ENCODE results near the gene TMEM208.

TMEM208 gene

GRCh38 chr16:67252609-67253497, 25.9 kb downstream of the TMEM208 start:
- DNase-seq = no peak

- DNase-seq = no peak
Measured at GRCh38 chr16:67254801-67255552, 28.0 kb downstream of the TMEM208 start.

- DNase-seq = no peak
Measured at GRCh38 chr16:67255553-67256221, 28.8 kb downstream of the TMEM208 start.

GRCh38 chr16:67256701-67257230, 29.8 kb downstream of the TMEM208 start:
- DNase-seq = no peak

GRCh38 chr16:67257486-67258160, 30.7 kb downstream of the TMEM208 start:
- no peak for DNase-seq

GRCh38 chr16:67258161-67258835, 31.4 kb downstream of the TMEM208 start:
- no peak for DNase-seq

GRCh38 chr16:67259705-67260104, 32.8 kb downstream of the TMEM208 start:
- DNase-seq = no peak

- DNase-seq = peak; percentile 65 to 66
Measured at GRCh38 chr16:67260426-67261063, 33.6 kb downstream of the TMEM208 start.

- DNase-seq = no peak
Measured at GRCh38 chr16:67263201-67263600, 36.3 kb downstream of the TMEM208 start.

- DNase-seq = no peak
Measured at GRCh38 chr16:67264277-67264676, 37.3 kb downstream of the TMEM208 start.

GRCh38 chr16:67264866-67265265, 37.9 kb downstream of the TMEM208 start:
- DNase-seq = no peak

- DNase-seq = no peak
Measured at GRCh38 chr16:67265834-67266233, 38.9 kb downstream of the TMEM208 start.

GRCh38 chr16:67268136-67268579, 41.2 kb downstream of the TMEM208 start:
- DNase-seq = no peak

GRCh38 chr16:67269766-67270165, 42.8 kb downstream of the TMEM208 start:
- no peak for DNase-seq

- no peak for DNase-seq
Measured at GRCh38 chr16:67270931-67271338, 44.0 kb downstream of the TMEM208 start.

- no peak for DNase-seq
Measured at GRCh38 chr16:67271446-67271845, 44.5 kb downstream of the TMEM208 start.

GRCh38 chr16:67275321-67275720, 48.4 kb downstream of the TMEM208 start:
- no peak for DNase-seq

GRCh38 chr16:67277294-67277998, 50.5 kb downstream of the TMEM208 start:
- no peak for DNase-seq

- peak in 1 of 2 experiments; percentile 38 for DNase-seq
Measured at GRCh38 chr16:67277999-67278772, 51.3 kb downstream of the TMEM208 start.
